HG03280 (cell line): ENCODE measurements around the gene OR51B6.
A peak's percentile ranks its signal among the peaks of the same experiment; 100 is the strongest.
"Not testable (repeated sequence)": the region's sequence is repeated elsewhere in the genome, so short reads cannot be mapped to it uniquely, and the experiment has no call there.

Experiments used
- ATAC-seq: cut with Tn5 transposase; IDR thresholded peaks from one replicate; pipeline ENCODE4 v1.9.1; 2021; ENCODE audit warnings: mild to moderate bottlenecking, moderate library complexity; ENCODE audit not compliant: unreplicated experiment

OR51B6 gene

GRCh38 chr11:5363679-5364078 lies 12.4 kb downstream of the OR51B6 start:
- ATAC-seq, result no peak

GRCh38 chr11:5364214-5364613 lies 12.9 kb downstream of the OR51B6 start:
- ATAC-seq, result no peak

GRCh38 chr11:5366365-5366764 lies 15.1 kb downstream of the OR51B6 start:
- ATAC-seq, result not testable (repeated sequence)

- ATAC-seq, result no peak
These were observed 15.5 kb downstream of the OR51B6 start for GRCh38 chr11:5366856-5367255.

GRCh38 chr11:5367448-5368074 lies 16.3 kb downstream of the OR51B6 start:
- ATAC-seq, result no peak

GRCh38 chr11:5368502-5369043 lies 17.3 kb downstream of the OR51B6 start:
- no peak for ATAC-seq

- no peak for ATAC-seq
These were observed 18.5 kb downstream of the OR51B6 start for GRCh38 chr11:5369789-5370188.

GRCh38 chr11:5380740-5381342 lies 29.5 kb downstream of the OR51B6 start:
- peak; percentile 86 for ATAC-seq

- no peak for ATAC-seq
These were observed 32.3 kb downstream of the OR51B6 start, which contains the start of gene OR51M1 for GRCh38 chr11:5383576-5383975. Gene OR51M1 (plus strand): TSS chr11:5383812. CDS start chr11:5389399, 5,587 bp downstream.

- ATAC-seq, result no peak
These were observed 33.0 kb downstream of the OR51B6 start for GRCh38 chr11:5384335-5384734.

GRCh38 chr11:5390210-5390609 lies 38.9 kb downstream of the OR51B6 start:
- no peak for ATAC-seq

- no peak for ATAC-seq
These were observed 42.8 kb downstream of the OR51B6 start for GRCh38 chr11:5394091-5394490.

GRCh38 chr11:5398936-5399335 lies 47.6 kb downstream of the OR51B6 start:
- no peak for ATAC-seq
